Keratinocyte (primary cell): Measurements from ENCODE around the gene HNRNPA2B1. TPM values are rescaled to one million over a fixed set of nuclear protein-coding genes. Genes with fewer than 3 reads are reported as not detected.

ENCODE experiments used
- DNase-seq: peaks from one replicate; pipeline ENCODE4 v3.0.0-alpha.2; 2011; ENCODE audit warnings: low read depth, missing footprints, low spot score
- FAIRE-seq: peaks from 2 replicates; lab custom pipeline; 2011; peaks lifted over from hg19 to GRCh38; lab: Jason Lieb, UNC
- H2AFZ ChIP-seq: 2 replicates; pipeline ENCODE4 v1.6.0; 2012; ENCODE audit warnings: low read length, control low read depth, inconsistent platforms; ENCODE audit not compliant: control insufficient read depth
- H3K27ac ChIP-seq: 2 replicates; pipeline ENCODE4 v1.5.1; 2011; ENCODE audit warnings: low read length; ENCODE audit not compliant: control insufficient read depth, insufficient read depth
- H3K27me3 ChIP-seq: 3 replicates; pipeline ENCODE4 v1.6.0; 2011; ENCODE audit warnings: low read length; ENCODE audit not compliant: control insufficient read depth, insufficient read depth; ENCODE audit errors: extremely low read depth
- H3K36me3 ChIP-seq, 2 experiments: 2 replicates in 1 of 2; 3 replicates in 1 of 2; pipeline ENCODE4 v1.5.1; 2011; ENCODE audit warnings: low read length in 2 of 2, mild to moderate bottlenecking in 1 of 2; ENCODE audit not compliant: control insufficient read depth in 2 of 2, insufficient read depth in 2 of 2; ENCODE audit errors: extremely low read depth in 1 of 2
- H3K4me1 ChIP-seq: 3 replicates; pipeline ENCODE4 v1.5.1; 2011; ENCODE audit warnings: low read length; ENCODE audit not compliant: control insufficient read depth, insufficient read depth; ENCODE audit errors: extremely low read depth
- H3K4me2 ChIP-seq: 3 replicates; pipeline ENCODE4 v1.6.0; 2011; ENCODE audit warnings: low read depth, low read length; ENCODE audit not compliant: control insufficient read depth, insufficient read depth; ENCODE audit errors: extremely low read depth
- H3K4me3 ChIP-seq, 3 experiments: fragments of 200-600 bp in 1 of 3; sonication (generic) in 1 of 3; 2 replicates in 2 of 3; 3 replicates in 1 of 3; pipeline ENCODE4 v1.5.1; 2011 to 2016; ENCODE audit warnings: low read length in 3 of 3, mild to moderate bottlenecking in 3 of 3, control low read depth in 2 of 3, inconsistent platforms in 1 of 3, low read depth in 1 of 3, mixed read lengths in 1 of 3, mixed run types in 1 of 3, moderate library complexity in 1 of 3; ENCODE audit not compliant: control insufficient read depth in 2 of 3, insufficient read depth in 2 of 3; ENCODE audit errors: extremely low read depth in 1 of 3
- H3K79me2 ChIP-seq: 2 replicates; pipeline ENCODE4 v1.6.0; 2012; ENCODE audit warnings: low read length; ENCODE audit not compliant: control insufficient read depth, insufficient read depth
- H3K9ac ChIP-seq: 3 replicates; pipeline ENCODE4 v1.6.0; 2011; ENCODE audit warnings: low read length; ENCODE audit not compliant: control insufficient read depth, insufficient read depth; ENCODE audit errors: extremely low read depth
- H3K9me1 ChIP-seq: 3 replicates; pipeline ENCODE4 v1.6.0; 2011; ENCODE audit warnings: low read length; ENCODE audit not compliant: control insufficient read depth, insufficient read depth; ENCODE audit errors: extremely low read depth
- H3K9me3 ChIP-seq: 2 replicates; pipeline ENCODE4 v1.5.1; 2012; ENCODE audit warnings: low read depth, low read length; ENCODE audit not compliant: control insufficient read depth
- H4K20me1 ChIP-seq: 3 replicates; pipeline ENCODE4 v1.6.0; 2011; ENCODE audit warnings: low read length; ENCODE audit not compliant: control insufficient read depth, insufficient read depth; ENCODE audit errors: extremely low read depth
- CTCF ChIP-seq, 3 experiments: IDR thresholded peaks in 1 of 3; conservative IDR thresholded peaks in 1 of 3; optimal IDR thresholded peaks in 1 of 3; 2 replicates in 2 of 3; 3 replicates in 1 of 3; pipeline versions ENCODE3 to v1.5.1; 2011; ENCODE audit warnings: low read length in 3 of 3, mild to moderate bottlenecking in 3 of 3, moderate library complexity in 2 of 3, control low read depth in 1 of 3, inconsistent platforms in 1 of 3; ENCODE audit not compliant: insufficient read depth in 2 of 3; ENCODE audit errors: extremely low read depth in 1 of 3
- EZH2 ChIP-seq: IDR thresholded peaks from one replicate; pipeline ENCODE4 v1.6.1; 2012; ENCODE audit warnings: inconsistent platforms, mild to moderate bottlenecking, low read length, moderate library complexity
- dilution Hi-C: fragments of 300-500 bp; cut with MboI; formaldehyde crosslinking; loops from one replicate; pipeline ENCODE4 v1.7.0; 2020; ENCODE audit warnings: low sequenced_read_pairs; ENCODE audit not compliant: extremely low pct_ligation_motif_present
- polyA plus RNA-seq, 5 experiments: library from polyadenylated mRNA; depleted of rRNA in 3 of 5; stranded (reverse) in 3 of 5; stranded (forward) in 1 of 5; unstranded in 1 of 5; fragments of >200 nt; gene quantifications; 1 replicate in 1 of 5; 2 replicates in 3 of 5; 3 replicates in 1 of 5; pipeline versions ENCODE4 v1.2.1 to v1.2.3, GENCODE V29; 2011 to 2012; ENCODE audit warnings: missing spikeins in 2 of 5, low read depth in 1 of 5, low replicate concordance in 1 of 5

Gene HNRNPA2B1
- polyA plus RNA-seq, 1 donor (not counting 4 experiments of a cell fraction or from before 2014, with no cell fraction given) = 511 TPM

- peaks cover 9 to 25% of the 10 kb centered on the region in 2 experiments for H3K36me3 ChIP-seq
- no peak overlapping the region for H2AFZ ChIP-seq
- no peaks in the 10 kb centered on the region for H3K9me1 ChIP-seq
- TF ChIP-seq CTCF (optimal IDR thresholded peaks at IDR 0.05 in 1 of 3, IDR thresholded peaks at IDR 0.05 in 1 of 3, conservative IDR thresholded peaks at IDR 0.05 in 1 of 3; ENCODE audit: extremely low read depth in 1 of 3, insufficient read depth in 2 of 3, low read length in 3 of 3) (no peak), EZH2 (no peak)
- peaks cover 89% of the 10 kb centered on the region for H3K79me2 ChIP-seq
- H3K27ac ChIP-seq = peak overlapping the region; percentile 94
- peak overlapping the region; percentile 94 to 100 (median 95) for H3K4me3 ChIP-seq
- DNase-seq (no peak), FAIRE-seq (no peak)
- H3K4me1 ChIP-seq = peaks cover 10% of the 10 kb centered on the region
- dilution Hi-C loops = no loop called here
- peaks cover 27% of the 10 kb centered on the region for H4K20me1 ChIP-seq
- H3K4me2 ChIP-seq = peak overlapping the region; percentile 87
- H3K27me3 ChIP-seq = no peaks in the 10 kb centered on the region
- no peaks in the 10 kb centered on the region for H3K9me3 ChIP-seq
- peak overlapping the region; percentile 100 for H3K9ac ChIP-seq
Observed at GRCh38 chr7:26202019-26202990, 1.8 kb upstream of the HNRNPA2B1 start.

DNA sequence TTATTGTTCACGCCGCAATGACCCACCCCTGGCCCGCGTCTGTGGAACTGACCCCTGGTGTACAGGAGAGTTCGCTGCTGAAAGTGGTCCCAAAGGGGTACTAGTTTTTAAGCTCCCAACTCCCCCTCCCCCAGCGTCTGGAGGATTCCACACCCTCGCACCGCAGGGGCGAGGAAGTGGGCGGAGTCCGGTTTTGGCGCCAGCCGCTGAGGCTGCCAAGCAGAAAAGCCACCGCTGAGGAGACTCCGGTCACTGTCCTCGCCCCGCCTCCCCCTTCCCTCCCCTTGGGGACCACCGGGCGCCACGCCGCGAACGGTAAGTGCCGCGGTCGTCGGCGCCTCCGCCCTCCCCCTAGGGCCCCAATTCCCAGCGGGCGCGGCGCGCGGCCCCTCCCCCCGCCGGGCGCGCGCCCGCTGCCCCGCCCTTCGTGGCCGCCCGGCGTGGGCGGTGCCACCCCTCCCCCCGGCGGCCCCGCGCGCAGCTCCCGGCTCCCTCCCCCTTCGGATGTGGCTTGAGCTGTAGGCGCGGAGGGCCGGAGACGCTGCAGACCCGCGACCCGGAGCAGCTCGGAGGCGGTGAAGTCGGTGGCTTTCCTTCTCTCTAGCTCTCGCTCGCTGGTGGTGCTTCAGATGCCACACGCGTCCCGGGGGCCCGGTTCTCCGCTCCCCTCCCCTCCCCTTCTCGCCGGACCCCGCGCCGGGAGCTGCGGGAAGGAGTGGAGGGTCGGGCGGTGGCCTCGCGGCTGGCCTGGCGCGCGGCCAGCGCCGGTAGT is 887 bp upstream of the HNRNPA2B1 start, which contains the start of gene CBX3:
TSS of gene CBX3 (plus strand) at position 499 of the 772 bp plus-strand sequence. CDS start 1,254 bp downstream, outside the sequence.
- Histone ChIP-seq H3K4me2 (peak within 1 kb of the TSS; percentile 87), H3K79me2 (peaks cover 89% of the 10 kb centered on the region), H3K27ac (peak within 1 kb of the TSS; percentile 99), H3K4me1 (peaks cover 17% of the 10 kb centered on the region), H3K4me3 (peak within 1 kb of the TSS; percentile 94 to 100 (median 95)), H3K36me3 (peaks cover 12 to 27% of the 10 kb centered on the region in 2 experiments), H3K9me3 (no peaks in the 10 kb centered on the region), H2AFZ (peak within 1 kb of the TSS; percentile 75), H3K27me3 (no peaks in the 10 kb centered on the region), H4K20me1 (peaks cover 32% of the 10 kb centered on the region), H3K9ac (peak within 1 kb of the TSS; percentile 100), H3K9me1 (no peaks in the 10 kb centered on the region)
- DNase-seq (no peak), FAIRE-seq (no peak)
- TF ChIP-seq EZH2 (no peak), CTCF (optimal IDR thresholded peaks at IDR 0.05 in 1 of 3, IDR thresholded peaks at IDR 0.05 in 1 of 3, conservative IDR thresholded peaks at IDR 0.05 in 1 of 3; ENCODE audit: extremely low read depth in 1 of 3, insufficient read depth in 2 of 3, low read length in 3 of 3) (no peak)
- dilution Hi-C loops = no loop called here
